ENCODE data around the gene STEAP2. TPM values are rescaled to one million over a fixed set of nuclear protein-coding genes. Genes with fewer than 3 reads are reported as not detected.
"Not testable (repeated sequence)": the region's sequence is repeated elsewhere in the genome, so short reads cannot be mapped to it uniquely, and the experiment has no call there.

The STEAP2 gene
- total RNA-seq, 1 donor from 2014 or later = 13.4 TPM

DNA sequence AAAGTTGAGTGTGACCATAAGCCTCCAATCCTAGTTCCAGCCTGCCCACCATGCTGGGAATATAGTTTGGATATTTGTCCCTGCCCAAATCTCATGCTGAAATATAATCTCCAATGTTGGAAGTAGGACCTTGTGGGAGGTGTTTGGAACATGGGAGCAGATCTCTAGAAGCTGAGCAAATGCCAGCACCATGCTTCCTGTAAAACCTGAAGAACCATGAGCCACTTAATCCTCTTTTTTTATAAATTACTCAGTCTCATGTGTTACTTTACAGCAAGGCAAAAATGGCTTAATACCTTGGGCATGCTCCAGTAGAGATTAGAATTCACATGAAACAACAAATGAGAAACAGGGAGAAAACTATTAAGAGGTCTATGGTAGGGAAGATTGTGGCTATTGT lies 30.1 kb upstream of the STEAP2 start:
- Histone ChIP-seq H3K9me3 (no peaks in the 10 kb centered on the region), H3K36me3 (no peaks in the 10 kb centered on the region), H3K4me3 (no peak overlapping the region), H3K27ac (no peak overlapping the region), H3K4me1 (no peaks in the 10 kb centered on the region), H3K27me3 (ENCODE audit: low read depth) (no peaks in the 10 kb centered on the region)
- intact Hi-C loops (cut with DNase I) = no loop called here
- TF ChIP-seq CTCF (IDR thresholded peaks at IDR 0.05) = no peak
- ATAC-seq (no peak), DNase-seq (no peak)

DNA sequence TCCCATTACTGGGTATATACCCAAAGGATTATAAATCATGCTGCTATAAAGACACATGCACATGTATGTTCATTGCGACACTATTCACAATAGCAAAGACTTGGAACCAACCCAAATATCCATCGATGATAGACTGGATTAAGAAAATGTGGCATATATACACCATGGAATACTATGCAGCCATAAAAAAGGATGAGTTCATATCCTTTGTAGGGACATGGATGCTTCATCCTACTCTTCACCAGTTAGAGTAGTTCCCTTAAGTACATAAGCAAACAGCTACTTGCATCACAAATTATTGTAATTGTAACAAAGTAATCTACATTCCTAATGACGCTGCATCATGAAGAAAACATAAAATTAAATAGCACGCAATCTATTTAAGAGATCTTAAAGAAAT lies 25.2 kb upstream of the STEAP2 start:
- H3K4me1 ChIP-seq; H3K9me3 ChIP-seq; intact Hi-C loops (cut with DNase I); H3K36me3 ChIP-seq; H3K4me3 ChIP-seq; DNase-seq; H3K27ac ChIP-seq; ATAC-seq; H3K27me3 ChIP-seq (ENCODE audit: low read depth): not testable (repeated sequence)

DNA sequence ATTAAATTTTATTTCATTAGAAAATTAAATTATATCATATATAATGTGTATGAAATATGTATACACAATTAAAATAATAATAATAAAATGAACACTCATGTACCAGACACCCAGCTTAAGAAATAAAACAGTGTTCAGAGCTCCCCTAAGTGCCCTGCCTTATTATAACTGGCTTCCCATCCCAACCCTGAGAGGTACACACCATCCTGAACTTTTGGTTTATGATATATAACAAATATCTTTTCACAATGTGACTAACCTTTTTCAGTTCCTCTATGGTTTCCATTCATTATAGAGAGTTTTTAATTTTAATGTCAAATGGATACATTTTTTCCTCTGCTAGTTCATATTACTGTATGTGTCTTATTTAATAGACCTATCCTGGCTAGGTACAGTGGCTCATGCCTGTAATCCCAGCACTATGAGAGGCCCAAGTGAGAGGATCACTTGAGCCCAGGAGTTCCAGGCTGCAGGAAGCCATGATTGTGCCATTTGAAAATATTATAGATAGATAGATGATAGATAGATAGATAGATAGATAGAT lies 24.0 kb upstream of the STEAP2 start:
- DNase-seq (no peak), ATAC-seq (no peak)
- intact Hi-C loops (cut with DNase I) = no loop called here
- Histone ChIP-seq H3K36me3 (no peaks in the 10 kb centered on the region), H3K9me3 (no peaks in the 10 kb centered on the region), H3K27ac (no peak overlapping the region), H3K4me1 (no peaks in the 10 kb centered on the region), H3K27me3 (ENCODE audit: low read depth) (no peaks in the 10 kb centered on the region), H3K4me3 (no peak overlapping the region)
- no peak for TF ChIP-seq CTCF (IDR thresholded peaks at IDR 0.05)

- ATAC-seq = no peak
- Histone ChIP-seq H3K4me3 (no peak overlapping the region), H3K36me3 (no peaks in the 10 kb centered on the region), H3K4me1 (no peaks in the 10 kb centered on the region), H3K27me3 (ENCODE audit: low read depth) (no peaks in the 10 kb centered on the region), H3K9me3 (no peaks in the 10 kb centered on the region), H3K27ac (no peak overlapping the region)
- intact Hi-C loops (cut with DNase I) = no loop called here
- no peak for TF ChIP-seq CTCF (IDR thresholded peaks at IDR 0.05)
- DNase-seq = no peak
These were observed 23.3 kb upstream of the STEAP2 start for GRCh38 chr7:90188281-90188680.

GRCh38 chr7:90190995-90191394 lies 20.5 kb upstream of the STEAP2 start:
- no peaks in the 10 kb centered on the region for H3K27me3 ChIP-seq (ENCODE audit: low read depth)

GRCh38 chr7:90191648-90192047 lies 19.9 kb upstream of the STEAP2 start:
- Histone ChIP-seq H3K4me1 (no peaks in the 10 kb centered on the region), H3K27me3 (ENCODE audit: low read depth) (no peaks in the 10 kb centered on the region), H3K27ac (no peak overlapping the region), H3K36me3 (no peaks in the 10 kb centered on the region), H3K4me3 (no peak overlapping the region), H3K9me3 (no peaks in the 10 kb centered on the region)
- ATAC-seq (no peak), DNase-seq (no peak)
- TF ChIP-seq CTCF (IDR thresholded peaks at IDR 0.05) = no peak
- intact Hi-C loops (cut with DNase I) = no loop called here

More at GRCh38 chr7:90190995-90191394, 20.5 kb upstream of the STEAP2 start:
- Histone ChIP-seq H3K9me3 (no peaks in the 10 kb centered on the region), H3K4me1 (no peaks in the 10 kb centered on the region), H3K27ac (no peak overlapping the region), H3K36me3 (no peaks in the 10 kb centered on the region), H3K4me3 (no peak overlapping the region)
- DNase-seq (no peak), ATAC-seq (no peak)
- intact Hi-C loops (cut with DNase I) = no loop called here
- TF ChIP-seq CTCF (IDR thresholded peaks at IDR 0.05) = no peak

Data from lower lobe of right lung (tissue), 2 donors.